ENCODE measurements around the gene TDRD12. TPM values are rescaled to one million over a fixed set of nuclear protein-coding genes. Genes with fewer than 3 reads are reported as not detected.
A peak's percentile ranks its signal among the peaks of the same experiment; 100 is the strongest.

The TDRD12 gene
- total RNA-seq, 1 experiment from 2014 or later = 1.3 TPM

DNA sequence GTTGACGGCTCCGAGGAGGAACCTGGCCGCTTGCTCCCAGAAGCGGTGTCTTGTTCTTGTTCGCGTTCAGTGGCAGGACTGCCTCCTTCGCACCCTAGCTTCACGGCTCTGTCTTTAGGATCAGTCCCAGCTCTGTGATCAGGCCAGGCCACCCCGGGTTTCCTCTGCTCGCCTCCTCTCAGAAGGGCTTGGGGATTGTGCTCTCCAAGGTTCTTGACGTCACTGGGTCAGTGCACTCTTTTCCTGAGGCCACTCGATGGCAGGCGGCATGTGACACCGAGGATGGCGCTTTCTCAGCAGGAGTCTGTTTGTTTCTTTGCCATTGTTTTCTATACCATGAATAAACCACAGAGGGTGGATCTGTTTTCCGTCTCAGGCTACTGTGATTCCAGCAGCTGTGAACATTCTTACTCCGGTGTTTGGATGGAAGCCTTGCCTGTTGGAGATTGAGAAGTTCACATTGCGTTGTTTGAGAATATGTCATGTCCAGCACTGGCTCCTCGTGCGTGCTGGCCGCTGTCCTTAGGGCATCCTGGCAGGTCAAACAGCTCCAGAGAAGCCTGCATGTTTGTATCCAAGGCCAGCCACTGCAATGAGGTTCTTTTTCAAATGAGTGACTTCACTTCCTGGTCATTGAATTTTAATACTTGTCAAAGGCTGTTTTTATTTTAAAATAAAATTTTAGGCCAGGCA is 105.5 kb downstream of the TDRD12 start:
- H3K18ac ChIP-seq (ENCODE audit: insufficient read length, low read depth, low read length) = no peak overlapping the region
- H3T11ph ChIP-seq (ENCODE audit: low read length) = no peak overlapping the region
- no peak overlapping the region for H2AK5ac ChIP-seq (ENCODE audit: insufficient read length, low read length)
- H2BK20ac ChIP-seq (ENCODE audit: low read depth, low read length, poor library complexity, severe bottlenecking) = no peak overlapping the region
- no peaks in the 10 kb centered on the region for H3K23me2 ChIP-seq (ENCODE audit: insufficient read length, low read depth, low read length, poor library complexity, severe bottlenecking)
- no peaks in the 10 kb centered on the region for H3K79me2 ChIP-seq (ENCODE audit: insufficient read depth, low read length)
- DNase-seq = no peak
- H3K56ac ChIP-seq (ENCODE audit: insufficient read length, low read depth, low read length) = no peak overlapping the region
- no peaks in the 10 kb centered on the region for H3K79me1 ChIP-seq (ENCODE audit: insufficient read depth, low read depth, low read length, poor library complexity, severe bottlenecking)
- no peak overlapping the region for H4K91ac ChIP-seq (ENCODE audit: insufficient read length, low read depth, low read length)
- no peaks in the 10 kb centered on the region for H4K20me1 ChIP-seq (ENCODE audit: control insufficient read depth, insufficient read depth, insufficient read length)
- H3K27ac ChIP-seq (ENCODE audit: insufficient read length, low read depth, low read length) = no peak overlapping the region
- no peaks in the 10 kb centered on the region; the same call in 1 of the 2 replicates for H3K4me1 ChIP-seq (ENCODE audit: insufficient read depth, low read length)
- TF ChIP-seq, protein P1, sequence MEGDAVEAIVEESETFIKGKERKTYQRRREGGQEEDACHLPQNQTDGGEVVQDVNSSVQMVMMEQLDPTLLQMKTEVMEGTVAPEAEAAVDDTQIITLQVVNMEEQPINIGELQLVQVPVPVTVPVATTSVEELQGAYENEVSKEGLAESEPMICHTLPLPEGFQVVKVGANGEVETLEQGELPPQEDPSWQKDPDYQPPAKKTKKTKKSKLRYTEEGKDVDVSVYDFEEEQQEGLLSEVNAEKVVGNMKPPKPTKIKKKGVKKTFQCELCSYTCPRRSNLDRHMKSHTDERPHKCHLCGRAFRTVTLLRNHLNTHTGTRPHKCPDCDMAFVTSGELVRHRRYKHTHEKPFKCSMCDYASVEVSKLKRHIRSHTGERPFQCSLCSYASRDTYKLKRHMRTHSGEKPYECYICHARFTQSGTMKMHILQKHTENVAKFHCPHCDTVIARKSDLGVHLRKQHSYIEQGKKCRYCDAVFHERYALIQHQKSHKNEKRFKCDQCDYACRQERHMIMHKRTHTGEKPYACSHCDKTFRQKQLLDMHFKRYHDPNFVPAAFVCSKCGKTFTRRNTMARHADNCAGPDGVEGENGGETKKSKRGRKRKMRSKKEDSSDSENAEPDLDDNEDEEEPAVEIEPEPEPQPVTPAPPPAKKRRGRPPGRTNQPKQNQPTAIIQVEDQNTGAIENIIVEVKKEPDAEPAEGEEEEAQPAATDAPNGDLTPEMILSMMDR (conservative IDR thresholded peaks at IDR 0.05) = no peak
- no peak overlapping the region for H2BK5ac ChIP-seq (ENCODE audit: insufficient read length, low read length)
- no peak overlapping the region for H3K4me2 ChIP-seq (ENCODE audit: insufficient read depth, insufficient read length, low read length)
- H2BK15ac ChIP-seq (ENCODE audit: low read depth, low read length) = no peak overlapping the region
- Mint-ChIP-seq H3K4me3 (peak overlapping the region in 1 of 2 experiments; percentile 32; a peak in 1 of 5 replicates), H3K4me1 (peaks cover 38 to 43% of the 10 kb centered on the region in 2 experiments), H3K27me3 (ENCODE audit: low read depth) (peaks cover 11% of the 10 kb centered on the region), H3K36me3 (ENCODE audit: insufficient read depth in 1 of 3, low read depth in 3 of 3) (peaks cover 0 to 3% (median 0%) of the 10 kb centered on the region in 3 experiments; a peak in 1 of 7 replicates), H3K27ac (peak overlapping the region in 1 of 3 experiments; percentile 72; a peak in 2 of 7 replicates), H3K9me3 (no peaks in the 10 kb centered on the region)
- no peak overlapping the region for H2BK12ac ChIP-seq (ENCODE audit: insufficient read length, low read depth, low read length)
- H3K14ac ChIP-seq (ENCODE audit: insufficient read depth, low read length) = peak overlapping the region; percentile 6; the same call in 1 of the 2 replicates
- H4K8ac ChIP-seq (replicated peaks; ENCODE audit: insufficient read length, low read depth, low read length) = no peak overlapping the region
- no peak overlapping the region for H3K9ac ChIP-seq (ENCODE audit: extremely low read depth, insufficient read length, low read length)
- H3K4ac ChIP-seq (ENCODE audit: low read depth, low read length) = no peak overlapping the region
- H2BK120ac ChIP-seq (ENCODE audit: low read depth, low read length, poor library complexity, severe bottlenecking) = no peak overlapping the region
- H4K5ac ChIP-seq (ENCODE audit: insufficient read length, low read depth, low read length) = no peak overlapping the region
- no CpG with 5 or more reads among the region's 21 CpGs for WGBS (ENCODE audit: extremely low coverage, insufficient read length, low lambda C conversion rate)
- no peaks in the 10 kb centered on the region for H3K27me3 ChIP-seq (ENCODE audit: insufficient read depth, low read length)
- no peak overlapping the region for H3K23ac ChIP-seq (ENCODE audit: insufficient read length, low read depth, low read length)
- H3K9me3 ChIP-seq (ENCODE audit: control insufficient read depth, low read depth, low read length) = no peaks in the 10 kb centered on the region
- H2AFZ ChIP-seq (ENCODE audit: low read length) = no peak overlapping the region

Data from H9 (cell line).